Endothelial cell of umbilical vein (primary cell): ENCODE data around the gene RTF2. TPM values are rescaled to one million over a fixed set of nuclear protein-coding genes. Genes with fewer than 3 reads are reported as not detected.
"Not testable (repeated sequence)": the region's sequence is repeated elsewhere in the genome, so short reads cannot be mapped to it uniquely, and the experiment has no call there.

Source experiments
- BruUV-seq: library from RNA; stranded (reverse); fragments of 400-500 nt; replicated peaks from 2 replicates; lab custom pipeline; 2021; lab: Mats Ljungman, UMichigan
- CTCF ChIA-PET: fragments of 300-600, 350-600 bp; sonication (Branson Sonifier 250); formaldehyde crosslinking; loops from one replicate; lab custom pipeline; 2021; ENCODE audit warnings: antibody characterized with exemption, inconsistent platforms; lab: Charles Lee
- POLR2A ChIA-PET: fragments of 300-600, 350-600 bp; sonication (Branson Sonifier 250); formaldehyde crosslinking; loops from one replicate; lab custom pipeline; 2021; ENCODE audit warnings: antibody characterized with exemption, inconsistent platforms; lab: Charles Lee
- DNase-seq: peaks from one replicate; pipeline ENCODE4 v3.0.0-alpha.2; 2011; ENCODE audit warnings: low read depth, low spot score
- FAIRE-seq: peaks from 2 replicates; lab custom pipeline; 2011; peaks lifted over from hg19 to GRCh38; lab: Jason Lieb, UNC
- H2AFZ ChIP-seq: 2 replicates; pipeline ENCODE4 v1.6.0; 2012; ENCODE audit warnings: low read depth, low read length, control low read depth, inconsistent platforms
- H3K27ac ChIP-seq: 2 replicates; pipeline ENCODE4 v1.5.1; 2011; ENCODE audit warnings: low read depth, mild to moderate bottlenecking, control low read depth, low read length, moderate library complexity; ENCODE audit not compliant: insufficient read depth
- H3K27me3 ChIP-seq, 2 experiments: 2 replicates each; pipeline versions ENCODE4 v1.6.0 to v1.6.1; 2011; ENCODE audit warnings: low read length in 2 of 2, mixed read lengths in 1 of 2; ENCODE audit not compliant: control insufficient read depth in 2 of 2, insufficient read depth in 2 of 2
- H3K36me3 ChIP-seq, 2 experiments: 2 replicates in 1 of 2; 3 replicates in 1 of 2; pipeline ENCODE4 v1.5.1; 2011; ENCODE audit warnings: low read length in 2 of 2, mild to moderate bottlenecking in 1 of 2, moderate library complexity in 1 of 2; ENCODE audit not compliant: control insufficient read depth in 2 of 2, insufficient read depth in 2 of 2; ENCODE audit errors: extremely low read depth in 1 of 2
- H3K4me1 ChIP-seq: 3 replicates; pipeline ENCODE4 v1.5.1; 2011; ENCODE audit warnings: mild to moderate bottlenecking, low read length; ENCODE audit not compliant: control insufficient read depth, insufficient read depth; ENCODE audit errors: extremely low read depth
- H3K4me2 ChIP-seq: 2 replicates; pipeline ENCODE4 v1.6.1; 2011; ENCODE audit warnings: low read length, control low read depth, mixed read lengths; ENCODE audit not compliant: insufficient read depth
- H3K4me3 ChIP-seq, 3 experiments: fragments of 200-600 bp in 1 of 3; sonication (generic), shearing (Covaris generic) in 1 of 3; replicated peaks in 1 of 3; 2 replicates each; pipeline ENCODE4 v1.5.1; 2011 to 2016; ENCODE audit warnings: control low read depth in 3 of 3, low read length in 3 of 3, mild to moderate bottlenecking in 2 of 3, inconsistent platforms in 1 of 3, low read depth in 1 of 3, moderate library complexity in 1 of 3; ENCODE audit not compliant: insufficient read depth in 1 of 3
- H3K79me2 ChIP-seq: 2 replicates; pipeline ENCODE4 v1.6.0; 2012; ENCODE audit warnings: low read length, inconsistent platforms; ENCODE audit not compliant: control insufficient read depth, insufficient read depth
- H3K9ac ChIP-seq: replicated peaks from 2 replicates; pipeline ENCODE3; 2011; ENCODE audit warnings: low read length, control low read depth; ENCODE audit not compliant: insufficient read depth; ENCODE audit errors: extremely low read depth
- H3K9me1 ChIP-seq: replicated peaks from 3 replicates; pipeline ENCODE4 v1.6.0; 2011; ENCODE audit warnings: mild to moderate bottlenecking, low read length; ENCODE audit not compliant: control insufficient read depth, insufficient read depth; ENCODE audit errors: extremely low read depth
- H3K9me3 ChIP-seq: replicated peaks from 2 replicates; pipeline ENCODE4 v1.5.1; 2012; ENCODE audit warnings: low read length, inconsistent platforms; ENCODE audit not compliant: control insufficient read depth, insufficient read depth
- H4K20me1 ChIP-seq: replicated peaks from 2 replicates; pipeline ENCODE3; 2011; ENCODE audit warnings: mild to moderate bottlenecking, low read length; ENCODE audit not compliant: control insufficient read depth, insufficient read depth; ENCODE audit errors: extremely low read depth
- EZH2 ChIP-seq: IDR thresholded peaks from 2 replicates; pipeline ENCODE4 v1.6.1; 2012; ENCODE audit warnings: borderline replicate concordance, low read depth, mild to moderate bottlenecking, moderate library complexity, low read length, inconsistent platforms; ENCODE audit not compliant: severe bottlenecking
- FOS ChIP-seq: IDR thresholded peaks from 2 replicates; pipeline ENCODE4 v1.6.1; 2011; ENCODE audit warnings: mild to moderate bottlenecking, low read length, moderate library complexity, borderline replicate concordance; ENCODE audit not compliant: insufficient read depth
- GATA2 ChIP-seq: IDR thresholded peaks from 2 replicates; pipeline ENCODE4 v1.7.0; 2011; ENCODE audit warnings: low read depth, mild to moderate bottlenecking, moderate library complexity, mixed read lengths, low read length; ENCODE audit not compliant: insufficient read length, insufficient read depth
- JUN ChIP-seq: IDR thresholded peaks from 2 replicates; pipeline ENCODE4 v1.6.1; 2011; ENCODE audit warnings: borderline replicate concordance, low read depth; ENCODE audit not compliant: insufficient read length, insufficient read depth
- MYC ChIP-seq: IDR thresholded peaks from one replicate; pipeline ENCODE4 v1.6.1; 2011; ENCODE audit warnings: mild to moderate bottlenecking, low read depth, low read length
- POLR2A ChIP-seq: IDR thresholded peaks from 2 replicates; pipeline ENCODE4 v1.6.1; 2012; ENCODE audit warnings: low read depth, mild to moderate bottlenecking, control low read depth, low read length
- POLR2AphosphoS5 ChIP-seq: IDR thresholded peaks from 2 replicates; pipeline ENCODE4 v1.6.1; 2012; ENCODE audit warnings: low read depth, mild to moderate bottlenecking, control low read depth, low read length, moderate library complexity; ENCODE audit not compliant: insufficient read depth
- dilution Hi-C: fragments of 300-500 bp; cut with MboI; formaldehyde crosslinking; loops from one replicate; pipeline ENCODE4 v1.15.0; 2019; ENCODE audit warnings: low sequenced_read_pairs; ENCODE audit not compliant: extremely low pct_ligation_motif_present
- intact Hi-C: fragments of 100-400 bp; cut with micrococcal nuclease; formaldehyde crosslinking; loops from one replicate; pipeline ENCODE4 v1.10.0; 2022
- polyA plus RNA-seq, 4 experiments: library from polyadenylated mRNA; depleted of rRNA in 3 of 4; stranded (reverse) in 3 of 4; unstranded in 1 of 4; fragments of >200 nt; gene quantifications; 2 replicates each; pipeline versions ENCODE4 v1.2.1 to v1.2.3, GENCODE V29; 2011 to 2012; ENCODE audit warnings: missing spikeins in 1 of 4
- total RNA-seq: library from RNA; stranded (reverse); gene quantifications from 2 replicates; pipeline ENCODE4 v1.2.3, GENCODE V29; 2021
- TF ChIP-seq, protein P1 (sequence below): IDR thresholded peaks from 2 replicates; pipeline ENCODE4 v1.6.1; 2011; ENCODE audit not compliant: insufficient read depth, insufficient read length
- TF ChIP-seq, protein P2 (sequence below), 2 donors: IDR thresholded peaks; 1 replicate in 1 of 2; 2 replicates in 1 of 2; pipeline ENCODE4 v1.5.1; 2011; ENCODE audit warnings: low read length in 2 of 2, mild to moderate bottlenecking in 2 of 2, moderate library complexity in 2 of 2, control low read depth in 1 of 2, inconsistent platforms in 1 of 2, low read depth in 1 of 2; ENCODE audit not compliant: insufficient read depth in 1 of 2; ENCODE audit errors: extremely low read depth in 1 of 2

The RTF2 gene
- total and polyA plus RNA-seq, 2 donors (not counting 3 experiments of a cell fraction or from before 2014, with no cell fraction given): 68.8 to 84.7 TPM

DNA sequence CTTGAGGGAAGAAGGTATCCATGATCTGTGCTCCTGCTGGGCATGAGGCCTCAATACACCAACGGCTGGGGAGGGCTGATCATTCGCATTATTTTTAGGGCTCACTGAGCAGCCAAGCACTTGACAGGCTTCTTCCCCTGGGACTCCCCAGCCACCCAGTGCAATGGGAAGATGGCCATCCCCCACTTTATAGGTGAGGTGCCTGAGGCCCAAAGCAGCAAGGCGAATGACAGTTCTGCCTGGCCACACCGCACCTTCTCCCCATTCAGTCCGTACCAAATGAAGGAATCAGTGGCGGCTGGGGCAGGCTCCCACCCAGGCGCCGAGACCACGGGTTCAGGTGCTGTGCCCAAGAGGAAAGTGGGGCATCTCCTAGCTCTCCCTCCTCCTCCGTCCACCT lies 51.8 kb downstream of the RTF2 start:
- Histone ChIP-seq H3K27me3 (no peaks in the 10 kb centered on the region), H3K27ac (no peak overlapping the region), H4K20me1 (no peaks in the 10 kb centered on the region), H3K9me1 (no peaks in the 10 kb centered on the region), H3K4me1 (no peaks in the 10 kb centered on the region), H2AFZ (no peak overlapping the region), H3K4me2 (no peak overlapping the region), H3K9me3 (no peaks in the 10 kb centered on the region), H3K79me2 (no peaks in the 10 kb centered on the region), H3K36me3 (peaks cover 11 to 30% of the 10 kb centered on the region in 2 experiments), H3K9ac (no peak overlapping the region), H3K4me3 (no peak overlapping the region)
- BruUV-seq: no TSS peak
- TF ChIP-seq, protein P1, sequence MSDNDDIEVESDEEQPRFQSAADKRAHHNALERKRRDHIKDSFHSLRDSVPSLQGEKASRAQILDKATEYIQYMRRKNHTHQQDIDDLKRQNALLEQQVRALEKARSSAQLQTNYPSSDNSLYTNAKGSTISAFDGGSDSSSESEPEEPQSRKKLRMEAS: no peak
- TF ChIP-seq POLR2A: no peak
- TF ChIP-seq EZH2: no peak
- TF ChIP-seq JUN: no peak
- no peak for TF ChIP-seq POLR2AphosphoS5
- TF ChIP-seq FOS: no peak
- TF ChIP-seq GATA2: no peak
- no peak for TF ChIP-seq MYC
- TF ChIP-seq, protein P2, sequence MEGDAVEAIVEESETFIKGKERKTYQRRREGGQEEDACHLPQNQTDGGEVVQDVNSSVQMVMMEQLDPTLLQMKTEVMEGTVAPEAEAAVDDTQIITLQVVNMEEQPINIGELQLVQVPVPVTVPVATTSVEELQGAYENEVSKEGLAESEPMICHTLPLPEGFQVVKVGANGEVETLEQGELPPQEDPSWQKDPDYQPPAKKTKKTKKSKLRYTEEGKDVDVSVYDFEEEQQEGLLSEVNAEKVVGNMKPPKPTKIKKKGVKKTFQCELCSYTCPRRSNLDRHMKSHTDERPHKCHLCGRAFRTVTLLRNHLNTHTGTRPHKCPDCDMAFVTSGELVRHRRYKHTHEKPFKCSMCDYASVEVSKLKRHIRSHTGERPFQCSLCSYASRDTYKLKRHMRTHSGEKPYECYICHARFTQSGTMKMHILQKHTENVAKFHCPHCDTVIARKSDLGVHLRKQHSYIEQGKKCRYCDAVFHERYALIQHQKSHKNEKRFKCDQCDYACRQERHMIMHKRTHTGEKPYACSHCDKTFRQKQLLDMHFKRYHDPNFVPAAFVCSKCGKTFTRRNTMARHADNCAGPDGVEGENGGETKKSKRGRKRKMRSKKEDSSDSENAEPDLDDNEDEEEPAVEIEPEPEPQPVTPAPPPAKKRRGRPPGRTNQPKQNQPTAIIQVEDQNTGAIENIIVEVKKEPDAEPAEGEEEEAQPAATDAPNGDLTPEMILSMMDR (IDR thresholded peaks at IDR 0.05; ENCODE audit: extremely low read depth in 1 of 2, insufficient read depth in 1 of 2, low read depth in 1 of 2, low read length in 2 of 2): no peak
- DNase-seq (no peak), FAIRE-seq (no peak)
- dilution Hi-C loops: no loop called here
- intact Hi-C loops: no loop called here
- ChIA-PET CTCF (no interaction called here), POLR2A (no interaction called here)

DNA sequence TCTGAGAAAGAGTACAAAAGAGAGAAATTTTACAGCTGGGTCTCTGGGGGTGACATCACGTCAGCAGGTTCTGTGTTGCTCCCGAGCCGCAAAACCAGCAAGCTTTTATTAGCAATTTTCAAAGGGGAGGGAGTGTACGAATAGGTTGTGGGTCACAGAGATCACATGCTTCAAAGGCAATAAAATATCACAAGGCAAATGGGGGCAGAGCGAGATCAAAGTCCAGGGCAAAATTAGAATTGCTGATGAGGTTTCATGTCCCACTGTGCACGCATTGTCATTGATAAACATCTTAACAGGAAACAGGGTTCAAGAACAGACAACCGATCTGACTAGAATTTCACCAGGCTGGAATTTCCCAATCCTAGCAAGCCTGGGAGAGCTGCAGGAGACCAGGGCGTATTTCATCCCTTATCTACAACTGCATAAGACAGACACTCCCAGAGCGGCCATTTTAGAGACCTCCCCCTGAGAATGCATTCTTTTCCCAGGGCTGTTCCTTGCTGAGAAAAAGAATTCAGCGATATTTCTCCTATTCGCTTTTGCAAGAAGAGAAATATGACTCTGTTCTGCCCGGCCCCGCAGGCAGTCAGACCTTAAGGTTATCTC lies 52.4 kb downstream of the RTF2 start:
- H3K79me2 ChIP-seq, H3K9me1 ChIP-seq, H2AFZ ChIP-seq, BruUV-seq, H3K27ac ChIP-seq, intact Hi-C loops, dilution Hi-C loops, H3K4me3 ChIP-seq, H4K20me1 ChIP-seq, H3K9me3 ChIP-seq, POLR2A ChIA-PET, DNase-seq, H3K4me1 ChIP-seq, H3K4me2 ChIP-seq, H3K9ac ChIP-seq, CTCF ChIA-PET, FAIRE-seq, H3K27me3 ChIP-seq: not testable (repeated sequence)
- peaks cover 11 to 30% of the 10 kb centered on the region in 2 experiments for H3K36me3 ChIP-seq
